DND-41 (cell line): ENCODE data around the gene KLHL20.
"Not testable (repeated sequence)": the region's sequence is repeated elsewhere in the genome, so short reads cannot be mapped to it uniquely, and the experiment has no call there.

Experiments used
- ATAC-seq: fragments of 200-7000 bp; cut with Tn5 transposase; 3 replicates; pipeline ENCODE4 v1.9.1; 2021; ENCODE audit warnings: low read depth; ENCODE audit not compliant: insufficient read depth
- DNase-seq: peaks from one replicate; pipeline ENCODE4 v3.0.0-alpha.2; 2020
- H2AFZ ChIP-seq: 2 replicates; pipeline ENCODE4 v1.6.0; 2012; ENCODE audit warnings: low read depth, low read length
- H3K27ac ChIP-seq: 2 replicates; pipeline ENCODE4 v1.5.1; 2012; ENCODE audit warnings: low read length, inconsistent platforms
- H3K27me3 ChIP-seq: fragments of 200-600 bp; sonication (generic); 2 replicates; pipeline ENCODE4 v1.6.0; 2012; ENCODE audit warnings: low read length, mild to moderate bottlenecking, inconsistent platforms; ENCODE audit not compliant: insufficient read depth, poor library complexity
- H3K36me3 ChIP-seq: 2 replicates; pipeline ENCODE4 v1.5.1; 2012; ENCODE audit warnings: low read length, inconsistent platforms; ENCODE audit not compliant: insufficient read depth
- H3K4me1 ChIP-seq: 2 replicates; pipeline ENCODE4 v1.5.1; 2012; ENCODE audit warnings: mild to moderate bottlenecking, low read length; ENCODE audit not compliant: insufficient read depth
- H3K4me2 ChIP-seq: 2 replicates; pipeline ENCODE4 v1.6.0; 2012; ENCODE audit warnings: mild to moderate bottlenecking, moderate library complexity, low read length, inconsistent platforms; ENCODE audit not compliant: insufficient read depth
- H3K4me3 ChIP-seq, 2 experiments: fragments of 200-600 bp in 1 of 2; shearing (Covaris generic) in 1 of 2; 2 replicates each; pipeline ENCODE4 v1.5.1; 2012 to 2016; ENCODE audit warnings: inconsistent platforms in 2 of 2, low read length in 2 of 2, mild to moderate bottlenecking in 2 of 2, low read depth in 1 of 2, moderate library complexity in 1 of 2
- H3K79me2 ChIP-seq: 2 replicates; pipeline ENCODE4 v1.6.0; 2012; ENCODE audit warnings: low read length, inconsistent platforms; ENCODE audit not compliant: insufficient read depth
- H3K9ac ChIP-seq: 2 replicates; pipeline ENCODE4 v1.6.0; 2012; ENCODE audit warnings: low read depth, mild to moderate bottlenecking, inconsistent platforms, low read length, moderate library complexity
- H3K9me3 ChIP-seq: 2 replicates; pipeline ENCODE4 v1.5.1; 2012; ENCODE audit warnings: low read length, moderate library complexity, mild to moderate bottlenecking, inconsistent platforms; ENCODE audit not compliant: insufficient read depth, severe bottlenecking
- H4K20me1 ChIP-seq: 2 replicates; pipeline ENCODE4 v1.6.0; 2012; ENCODE audit warnings: low read length; ENCODE audit not compliant: insufficient read depth
- EZH2 ChIP-seq: IDR thresholded peaks from 3 replicates; pipeline ENCODE4 v1.6.1; 2012; ENCODE audit warnings: borderline replicate concordance, low read depth, mild to moderate bottlenecking, moderate library complexity, low read length, inconsistent platforms; ENCODE audit not compliant: severe bottlenecking
- TF ChIP-seq, protein P1 (sequence below): IDR thresholded peaks from 2 replicates; pipeline ENCODE4 v1.5.1; 2012; ENCODE audit warnings: borderline replicate concordance, low read length, moderate library complexity, mild to moderate bottlenecking; ENCODE audit not compliant: poor library complexity, severe bottlenecking; ENCODE audit errors: extremely low read depth

KLHL20 gene

GRCh38 chr1:173768827-173769226 lies 54.0 kb downstream of the KLHL20 start:
- no peak for ATAC-seq
- no peak for DNase-seq

DNA sequence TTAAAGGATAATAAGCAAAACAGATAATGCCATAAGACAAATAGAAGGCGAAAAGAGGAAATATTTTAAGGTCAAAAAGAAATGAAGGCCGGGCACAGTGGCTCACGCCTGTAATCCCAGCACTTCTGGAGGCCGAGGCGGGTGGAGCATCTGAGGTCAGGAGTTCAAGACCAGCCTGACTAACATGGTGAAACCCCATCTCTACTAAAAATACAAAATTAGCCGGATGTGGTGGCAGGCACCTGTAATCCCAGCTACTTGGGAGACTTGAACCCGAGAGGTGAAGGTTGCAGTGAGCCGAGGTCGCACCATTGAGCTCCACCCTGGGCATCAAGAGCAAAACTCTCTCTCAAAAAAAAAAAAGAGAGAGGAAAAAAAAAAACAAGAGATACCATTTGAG lies 55.5 kb downstream of the KLHL20 start:
- not testable (repeated sequence) for ATAC-seq, H3K27me3 ChIP-seq, H4K20me1 ChIP-seq, H2AFZ ChIP-seq, H3K4me1 ChIP-seq, H3K4me2 ChIP-seq, DNase-seq, H3K4me3 ChIP-seq, H3K27ac ChIP-seq, H3K79me2 ChIP-seq, H3K9me3 ChIP-seq, H3K9ac ChIP-seq
- H3K36me3 ChIP-seq: peaks cover 36% of the 10 kb centered on the region

More at GRCh38 chr1:173768827-173769226, 54.0 kb downstream of the KLHL20 start:
- TF ChIP-seq, protein P1, sequence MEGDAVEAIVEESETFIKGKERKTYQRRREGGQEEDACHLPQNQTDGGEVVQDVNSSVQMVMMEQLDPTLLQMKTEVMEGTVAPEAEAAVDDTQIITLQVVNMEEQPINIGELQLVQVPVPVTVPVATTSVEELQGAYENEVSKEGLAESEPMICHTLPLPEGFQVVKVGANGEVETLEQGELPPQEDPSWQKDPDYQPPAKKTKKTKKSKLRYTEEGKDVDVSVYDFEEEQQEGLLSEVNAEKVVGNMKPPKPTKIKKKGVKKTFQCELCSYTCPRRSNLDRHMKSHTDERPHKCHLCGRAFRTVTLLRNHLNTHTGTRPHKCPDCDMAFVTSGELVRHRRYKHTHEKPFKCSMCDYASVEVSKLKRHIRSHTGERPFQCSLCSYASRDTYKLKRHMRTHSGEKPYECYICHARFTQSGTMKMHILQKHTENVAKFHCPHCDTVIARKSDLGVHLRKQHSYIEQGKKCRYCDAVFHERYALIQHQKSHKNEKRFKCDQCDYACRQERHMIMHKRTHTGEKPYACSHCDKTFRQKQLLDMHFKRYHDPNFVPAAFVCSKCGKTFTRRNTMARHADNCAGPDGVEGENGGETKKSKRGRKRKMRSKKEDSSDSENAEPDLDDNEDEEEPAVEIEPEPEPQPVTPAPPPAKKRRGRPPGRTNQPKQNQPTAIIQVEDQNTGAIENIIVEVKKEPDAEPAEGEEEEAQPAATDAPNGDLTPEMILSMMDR: no peak
- no peak for TF ChIP-seq EZH2
- Histone ChIP-seq H3K27me3 (no peaks in the 10 kb centered on the region), H3K79me2 (no peaks in the 10 kb centered on the region), H3K36me3 (peaks cover 23% of the 10 kb centered on the region), H2AFZ (no peak overlapping the region), H3K9me3 (no peaks in the 10 kb centered on the region), H3K4me3 (no peak overlapping the region), H3K9ac (no peak overlapping the region), H3K27ac (no peak overlapping the region), H3K4me2 (no peak overlapping the region), H4K20me1 (no peaks in the 10 kb centered on the region), H3K4me1 (no peaks in the 10 kb centered on the region)

DNA sequence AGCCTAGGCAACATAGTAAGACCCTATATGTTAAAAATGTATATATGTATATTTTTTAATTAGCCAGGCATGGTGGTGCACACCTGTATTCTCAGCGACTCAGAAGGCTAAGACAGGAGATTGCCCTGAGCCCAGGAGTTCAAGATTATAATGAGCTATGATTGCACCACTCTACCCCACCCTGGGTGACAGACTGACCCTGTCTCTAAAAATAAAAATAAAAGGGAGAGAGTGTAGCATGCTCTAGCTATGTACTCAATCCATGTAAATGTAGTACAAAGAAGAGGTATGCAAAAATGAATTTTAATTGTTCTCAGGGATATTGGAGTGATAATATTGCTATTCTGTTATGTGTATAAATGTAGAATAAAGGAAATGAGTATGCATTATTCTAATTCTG lies 56.8 kb downstream of the KLHL20 start:
- Histone ChIP-seq H4K20me1 (no peaks in the 10 kb centered on the region), H3K9ac (no peak overlapping the region), H3K9me3 (no peaks in the 10 kb centered on the region), H3K4me3 (no peak overlapping the region), H3K79me2 (no peaks in the 10 kb centered on the region), H2AFZ (no peak overlapping the region), H3K36me3 (peaks cover 40% of the 10 kb centered on the region), H3K27me3 (no peaks in the 10 kb centered on the region), H3K27ac (no peak overlapping the region), H3K4me1 (no peaks in the 10 kb centered on the region), H3K4me2 (no peak overlapping the region)
- no peak for DNase-seq
- no peak for ATAC-seq
- TF ChIP-seq, protein P1: no peak
- TF ChIP-seq EZH2: no peak

- TF ChIP-seq, protein P1: no peak
- TF ChIP-seq EZH2: no peak
- Histone ChIP-seq H3K4me1 (no peaks in the 10 kb centered on the region), H3K36me3 (peaks cover 54% of the 10 kb centered on the region), H3K9ac (no peak overlapping the region), H3K9me3 (no peaks in the 10 kb centered on the region), H3K79me2 (no peaks in the 10 kb centered on the region), H3K4me3 (no peak overlapping the region), H3K27me3 (no peaks in the 10 kb centered on the region), H4K20me1 (no peaks in the 10 kb centered on the region), H2AFZ (no peak overlapping the region), H3K4me2 (no peak overlapping the region), H3K27ac (no peak overlapping the region)
- ATAC-seq (no peak), DNase-seq (no peak)
Observed at GRCh38 chr1:173775578-173776226, 60.9 kb downstream of the KLHL20 start.
